Vagina (tissue), 2 donors: ENCODE results near the gene PLP2. TPM values are rescaled to one million over a fixed set of nuclear protein-coding genes. Genes with fewer than 3 reads are reported as not detected.

Experiments used
- DNase-seq, 2 donors: peaks; one replicate each; pipeline ENCODE4 v3.0.0-alpha.2; 2017; ENCODE audit errors: extremely low spot score in 2 of 2
- H3K27ac ChIP-seq: fragments of 200-600 bp; sonication (generic); one replicate; pipeline ENCODE4 v1.5.1; 2019
- H3K27me3 ChIP-seq: fragments of 200-600 bp; sonication (generic); one replicate; pipeline ENCODE4 v1.5.1; 2019
- H3K36me3 ChIP-seq, 2 donors: fragments of 200-600 bp; sonication (generic); one replicate each; pipeline ENCODE4 v1.5.1; 2017 to 2019
- H3K4me1 ChIP-seq: fragments of 200-600 bp; sonication (generic); one replicate; pipeline ENCODE4 v1.5.1; 2019
- H3K4me3 ChIP-seq, 2 donors: fragments of 200-600 bp; sonication (generic); 1 replicate in 1 of 2; 2 replicates in 1 of 2; pipeline ENCODE4 v1.5.1; 2016 to 2019
- H3K9me3 ChIP-seq: fragments of 200-600 bp; sonication (generic); one replicate; pipeline ENCODE4 v1.5.1; 2019
- POLR2A ChIP-seq, 2 donors: fragments of 450-650 bp; IDR thresholded peaks; one replicate each; pipeline ENCODE4 v1.6.1; 2017; ENCODE audit warnings: antibody characterized with exemption in 2 of 2, mild to moderate bottlenecking in 2 of 2, moderate library complexity in 2 of 2
- POLR2AphosphoS5 ChIP-seq, 2 donors: sonication (generic); formaldehyde crosslinking; IDR thresholded peaks; one replicate each; pipeline ENCODE4 v1.9.0; 2017; ENCODE audit warnings: antibody characterized with exemption in 2 of 2, mild to moderate bottlenecking in 2 of 2, low read depth in 1 of 2; ENCODE audit not compliant: insufficient read depth in 1 of 2
- intact Hi-C: fragments of 100-400 bp; cut with DNase I; formaldehyde crosslinking; loops from one replicate; pipeline ENCODE4 v1.15.1; 2023
- total RNA-seq: library from RNA; depleted of rRNA; stranded (reverse); fragments of >200 nt; gene quantifications from one replicate; pipeline ENCODE4 v1.2.3, GENCODE V29; 2016
- TF ChIP-seq, protein P1 (sequence below), 3 experiments: fragments of 450-650 bp in 2 of 3; fragments of 200-600 bp in 1 of 3; sonication (generic) in 1 of 3; IDR thresholded peaks; one replicate each; pipeline ENCODE4 v1.5.1; 2017 to 2019; ENCODE audit warnings: antibody characterized with exemption in 3 of 3, mild to moderate bottlenecking in 2 of 3, moderate library complexity in 2 of 3

PLP2 gene
- total RNA-seq, 1 donor from 2014 or later: 81.3 TPM

DNA sequence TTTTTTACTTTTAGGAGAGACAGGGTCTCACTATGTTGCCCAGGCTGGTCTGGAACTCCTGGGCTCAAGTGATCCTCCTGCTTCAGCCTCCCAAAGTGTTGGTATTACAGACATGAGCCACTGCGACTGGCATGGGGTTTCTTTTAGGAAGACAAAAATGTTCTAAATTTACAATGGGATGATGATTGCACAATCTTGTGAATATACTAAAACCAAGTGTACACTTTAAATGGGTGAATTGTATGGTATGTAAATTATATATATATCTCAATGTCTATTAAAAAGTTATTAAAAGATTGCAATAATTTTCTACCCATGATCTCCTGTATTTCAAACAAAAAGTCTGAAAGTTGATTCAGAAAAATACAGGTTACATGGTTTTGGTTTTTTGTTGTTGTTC, 18.2 kb upstream of the PLP2 start:
- TF ChIP-seq, protein P1, sequence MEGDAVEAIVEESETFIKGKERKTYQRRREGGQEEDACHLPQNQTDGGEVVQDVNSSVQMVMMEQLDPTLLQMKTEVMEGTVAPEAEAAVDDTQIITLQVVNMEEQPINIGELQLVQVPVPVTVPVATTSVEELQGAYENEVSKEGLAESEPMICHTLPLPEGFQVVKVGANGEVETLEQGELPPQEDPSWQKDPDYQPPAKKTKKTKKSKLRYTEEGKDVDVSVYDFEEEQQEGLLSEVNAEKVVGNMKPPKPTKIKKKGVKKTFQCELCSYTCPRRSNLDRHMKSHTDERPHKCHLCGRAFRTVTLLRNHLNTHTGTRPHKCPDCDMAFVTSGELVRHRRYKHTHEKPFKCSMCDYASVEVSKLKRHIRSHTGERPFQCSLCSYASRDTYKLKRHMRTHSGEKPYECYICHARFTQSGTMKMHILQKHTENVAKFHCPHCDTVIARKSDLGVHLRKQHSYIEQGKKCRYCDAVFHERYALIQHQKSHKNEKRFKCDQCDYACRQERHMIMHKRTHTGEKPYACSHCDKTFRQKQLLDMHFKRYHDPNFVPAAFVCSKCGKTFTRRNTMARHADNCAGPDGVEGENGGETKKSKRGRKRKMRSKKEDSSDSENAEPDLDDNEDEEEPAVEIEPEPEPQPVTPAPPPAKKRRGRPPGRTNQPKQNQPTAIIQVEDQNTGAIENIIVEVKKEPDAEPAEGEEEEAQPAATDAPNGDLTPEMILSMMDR (IDR thresholded peaks at IDR 0.05): no peak
- no peak for TF ChIP-seq POLR2A (IDR thresholded peaks at IDR 0.05)
- TF ChIP-seq POLR2AphosphoS5 (IDR thresholded peaks at IDR 0.05; ENCODE audit: insufficient read depth in 1 of 2, low read depth in 1 of 2): no peak
- Histone ChIP-seq H3K4me1 (no peaks in the 10 kb centered on the region), H3K9me3 (no peaks in the 10 kb centered on the region), H3K36me3 (no peaks in the 10 kb centered on the region), H3K27ac (no peak overlapping the region), H3K4me3 (no peak overlapping the region), H3K27me3 (no peaks in the 10 kb centered on the region)
- no peak for DNase-seq
- intact Hi-C loops: no loop called here

DNA sequence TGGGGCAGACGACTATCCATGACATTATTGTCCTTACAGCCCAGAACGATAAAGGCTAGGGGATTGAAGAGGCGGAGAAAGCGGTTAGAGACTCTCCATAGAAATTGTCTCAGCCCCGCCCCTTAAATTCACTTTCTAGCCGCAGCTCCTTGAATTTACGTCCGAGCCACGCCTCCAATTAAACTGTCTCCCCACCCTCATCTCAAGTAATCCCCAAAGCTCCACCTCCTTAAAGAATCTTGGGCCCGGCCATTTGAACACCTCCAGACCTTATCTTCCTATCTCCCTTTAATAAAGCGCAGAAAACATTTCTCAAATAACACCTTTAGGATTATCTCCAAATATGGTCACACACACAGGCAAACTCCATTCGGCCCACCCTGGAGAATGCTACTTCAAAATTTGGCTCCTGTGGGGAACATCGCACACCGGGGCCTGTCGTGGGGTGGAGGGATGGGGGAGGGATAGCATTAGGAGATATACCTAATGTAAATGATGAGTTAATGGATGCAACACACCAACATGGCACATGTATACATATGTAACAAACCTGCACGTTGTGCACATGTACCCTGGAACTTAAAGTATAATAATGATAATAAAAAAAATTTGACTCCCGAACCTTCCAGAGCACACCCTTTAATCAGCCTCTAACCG, 16.3 kb upstream of the PLP2 start:
- intact Hi-C loops: no loop called here
- DNase-seq: no peak
- H3K36me3 ChIP-seq: no peaks in the 10 kb centered on the region
- H3K4me3 ChIP-seq: peak overlapping the region; percentile 50 to 52
- no peaks in the 10 kb centered on the region for H3K9me3 ChIP-seq
- H3K4me1 ChIP-seq: no peaks in the 10 kb centered on the region
- TF ChIP-seq POLR2AphosphoS5 (IDR thresholded peaks at IDR 0.05; ENCODE audit: insufficient read depth in 1 of 2, low read depth in 1 of 2): peak in 1 of 2 donors; percentile 7
- TF ChIP-seq, protein P1 (IDR thresholded peaks at IDR 0.05): no peak
- no peak for TF ChIP-seq POLR2A (IDR thresholded peaks at IDR 0.05)
- H3K27me3 ChIP-seq: no peaks in the 10 kb centered on the region
- H3K27ac ChIP-seq: peak overlapping the region; percentile 97

DNA sequence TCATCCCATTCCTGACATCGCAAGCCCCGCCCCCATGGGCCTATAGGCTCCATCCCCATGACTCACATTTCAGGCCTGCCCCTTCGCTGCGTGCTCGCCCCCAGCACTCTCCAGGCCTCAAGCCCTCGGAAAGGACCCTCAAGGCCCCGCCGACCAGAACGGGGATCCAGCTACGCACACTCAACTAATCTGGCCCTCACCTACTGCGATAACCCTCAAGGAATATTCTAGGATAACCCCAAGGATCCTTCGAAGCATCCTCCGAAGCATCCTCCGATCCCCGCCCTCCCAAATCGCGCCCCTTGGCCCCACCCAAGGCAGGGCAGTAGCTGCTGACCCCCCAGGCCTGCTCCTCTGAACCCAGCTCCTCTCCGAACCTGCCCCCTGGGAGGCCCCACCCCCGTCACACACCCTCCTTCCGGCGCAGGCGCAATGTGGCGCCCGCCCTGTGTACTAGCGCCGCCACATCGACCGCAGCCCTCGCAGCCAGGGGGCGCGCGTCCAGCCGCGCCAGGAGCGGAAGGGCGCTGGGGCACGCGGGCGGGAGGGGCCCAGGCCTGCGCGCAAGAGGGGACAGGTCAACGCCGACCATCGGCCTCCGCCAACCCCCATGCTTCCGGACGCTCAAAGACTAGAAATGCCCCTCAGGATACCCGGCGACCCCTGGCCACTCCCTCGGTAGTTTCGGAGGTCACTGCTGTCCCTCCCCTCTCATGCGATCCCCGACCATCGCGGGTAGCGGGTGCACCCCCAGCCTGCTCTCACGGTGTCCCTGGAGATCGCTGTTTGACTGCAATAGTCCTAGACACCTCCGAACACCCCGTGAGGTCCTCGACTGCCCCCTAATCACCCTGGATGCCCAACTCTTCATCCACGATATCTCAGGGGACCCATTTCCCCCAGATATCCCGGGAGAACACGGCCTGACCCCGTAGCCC, 15.5 kb upstream of the PLP2 start:
- Histone ChIP-seq H3K4me1 (no peaks in the 10 kb centered on the region), H3K9me3 (no peaks in the 10 kb centered on the region), H3K27me3 (no peaks in the 10 kb centered on the region), H3K36me3 (no peaks in the 10 kb centered on the region), H3K27ac (peak overlapping the region; percentile 97), H3K4me3 (peak overlapping the region; percentile 50 to 52)
- intact Hi-C loops: no loop called here
- DNase-seq: no peak
- TF ChIP-seq POLR2AphosphoS5 (IDR thresholded peaks at IDR 0.05; ENCODE audit: insufficient read depth in 1 of 2, low read depth in 1 of 2) (peak in 1 of 2 donors; percentile 90), POLR2A (IDR thresholded peaks at IDR 0.05) (peak in 1 of 2 donors; percentile 32)
- TF ChIP-seq, protein P1 (IDR thresholded peaks at IDR 0.05): peak; percentile 40 to 81 (median 67)

DNA sequence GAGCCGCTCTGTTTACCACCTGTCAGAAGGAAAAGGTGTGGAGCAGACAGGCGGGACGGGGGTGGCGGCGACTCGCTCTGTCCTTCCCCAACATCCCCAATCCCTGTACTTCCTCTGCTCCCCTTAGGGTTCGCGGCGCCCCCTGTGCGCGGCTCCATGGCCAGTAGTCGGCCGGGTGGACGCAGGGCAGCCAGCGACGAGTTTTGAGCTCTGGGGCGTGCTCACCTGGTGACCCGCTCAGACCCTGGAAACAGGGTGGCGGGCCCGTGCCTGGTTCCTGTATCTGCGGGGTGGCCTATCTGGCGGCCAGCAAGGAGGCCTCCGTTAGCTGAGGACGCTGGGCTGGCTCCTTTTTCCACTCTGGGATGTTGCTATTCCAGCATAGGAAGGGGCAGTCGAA, 14.5 kb upstream of the PLP2 start:
- Histone ChIP-seq H3K9me3 (no peaks in the 10 kb centered on the region), H3K4me1 (no peaks in the 10 kb centered on the region), H3K27me3 (no peaks in the 10 kb centered on the region), H3K36me3 (no peaks in the 10 kb centered on the region), H3K27ac (no peak overlapping the region), H3K4me3 (no peak overlapping the region)
- DNase-seq: no peak
- TF ChIP-seq, protein P1 (IDR thresholded peaks at IDR 0.05): no peak
- TF ChIP-seq POLR2AphosphoS5 (IDR thresholded peaks at IDR 0.05; ENCODE audit: insufficient read depth in 1 of 2, low read depth in 1 of 2) (no peak), POLR2A (IDR thresholded peaks at IDR 0.05) (no peak)
- intact Hi-C loops: no loop called here
